H1 (cell line): ENCODE results near the gene UTP20. TPM values are rescaled to one million over a fixed set of nuclear protein-coding genes. Genes with fewer than 3 reads are reported as not detected.

Source experiments
- CTCF ChIA-PET: fragments of 300-600 bp; sonication (Branson Sonifier 250); formaldehyde crosslinking; loops from one replicate; lab custom pipeline; 2021; ENCODE audit not compliant: partially characterized antibody; lab: Charles Lee
- POLR2A ChIA-PET: fragments of 300-600 bp; sonication (Branson Sonifier 250); formaldehyde crosslinking; loops from one replicate; lab custom pipeline; 2021; ENCODE audit warnings: inconsistent platforms; ENCODE audit not compliant: partially characterized antibody; lab: Charles Lee
- DNase-seq, 2 experiments: peaks; one replicate each; pipeline versions ENCODE4 v3.0.0 to v3.0.0-alpha.2; 2010 to 2022; ENCODE audit warnings: low spot score in 2 of 2, low read depth in 1 of 2, mixed read lengths in 1 of 2
- FAIRE-seq: peaks from 2 replicates; lab custom pipeline; 2011; peaks lifted over from hg19 to GRCh38; lab: Jason Lieb, UNC
- H2AFZ ChIP-seq: 2 replicates; pipeline ENCODE4 v1.8.1; 2012; ENCODE audit warnings: low read length, inconsistent platforms
- H2AK5ac ChIP-seq: 2 replicates; pipeline ENCODE4 v1.6.1; 2013; ENCODE audit warnings: low read depth, low read length
- H2BK120ac ChIP-seq: replicated peaks from 2 replicates; pipeline ENCODE3; 2013; ENCODE audit warnings: low read depth, low read length, inconsistent platforms
- H2BK12ac ChIP-seq: 2 replicates; pipeline ENCODE4 v1.6.1; 2013; ENCODE audit warnings: low read depth, low read length
- H2BK15ac ChIP-seq: 2 replicates; pipeline ENCODE4 v1.6.1; 2013; ENCODE audit warnings: low read length
- H2BK20ac ChIP-seq: 2 replicates; pipeline ENCODE4 v1.6.1; 2013; ENCODE audit warnings: low read length
- H2BK5ac ChIP-seq: 2 replicates; pipeline ENCODE4 v1.6.1; 2013; ENCODE audit warnings: low read depth, low read length
- H3K14ac ChIP-seq: 2 replicates; pipeline ENCODE4 v1.6.1; 2013; ENCODE audit warnings: inconsistent platforms; ENCODE audit not compliant: insufficient read length
- H3K18ac ChIP-seq: 2 replicates; pipeline ENCODE4 v1.6.1; 2013; ENCODE audit warnings: low read length; ENCODE audit errors: extremely low read depth
- H3K23ac ChIP-seq: 2 replicates; pipeline ENCODE4 v1.6.1; 2013; ENCODE audit warnings: inconsistent platforms; ENCODE audit not compliant: insufficient read length
- H3K23me2 ChIP-seq: 2 replicates; pipeline ENCODE4 v1.6.1; 2013; ENCODE audit warnings: low read depth, low read length
- H3K27ac ChIP-seq: 2 replicates; pipeline ENCODE4 v1.6.1; 2011; ENCODE audit warnings: low read depth, low read length, inconsistent platforms
- H3K27me3 ChIP-seq, 4 experiments: replicated peaks in 1 of 4; 1 replicate in 1 of 4; 2 replicates in 3 of 4; pipeline versions ENCODE4 v1.6.1 to v1.8.1; 2011 to 2013; ENCODE audit warnings: low read length in 3 of 4, mild to moderate bottlenecking in 3 of 4, inconsistent platforms in 2 of 4, mixed read lengths in 2 of 4, moderate library complexity in 1 of 4; ENCODE audit not compliant: control insufficient read depth in 3 of 4, insufficient read depth in 3 of 4; ENCODE audit errors: extremely low read depth in 1 of 4
- H3K36me3 ChIP-seq, 4 experiments: 2 replicates each; pipeline versions ENCODE4 v1.6.1 to v1.8.1; 2011 to 2013; ENCODE audit warnings: mild to moderate bottlenecking in 4 of 4, low read length in 3 of 4, moderate library complexity in 2 of 4, control low read depth in 1 of 4, inconsistent platforms in 1 of 4; ENCODE audit not compliant: insufficient read depth in 4 of 4, control insufficient read depth in 2 of 4
- H3K4ac ChIP-seq: replicated peaks from 2 replicates; pipeline ENCODE3; 2013; ENCODE audit warnings: low read length, low read depth, mixed read lengths, inconsistent platforms; ENCODE audit not compliant: insufficient read length
- H3K4me1 ChIP-seq, 4 experiments: replicated peaks in 1 of 4; 1 replicate in 1 of 4; 2 replicates in 3 of 4; pipeline versions ENCODE4 v1.6.1 to v1.8.1; 2011 to 2013; ENCODE audit warnings: low read length in 3 of 4, inconsistent platforms in 2 of 4, mixed read lengths in 1 of 4; ENCODE audit not compliant: insufficient read depth in 4 of 4, control insufficient read depth in 3 of 4
- H3K4me2 ChIP-seq, 2 experiments: 2 replicates each; pipeline versions ENCODE4 v1.6.1 to v1.8.1; 2011 to 2013; ENCODE audit warnings: low read depth in 2 of 2, low read length in 2 of 2, control low read depth in 1 of 2, inconsistent platforms in 1 of 2, mild to moderate bottlenecking in 1 of 2; ENCODE audit not compliant: insufficient read depth in 1 of 2
- H3K4me3 ChIP-seq, 4 experiments: fragments of 200-600, 300-600 bp in 1 of 4; sonication (generic), shearing (Covaris generic), sonication (Bioruptor Twin) in 1 of 4; 2 replicates each; pipeline versions ENCODE4 v1.5.1 to v1.8.1; 2011 to 2016; ENCODE audit warnings: low read length in 4 of 4, low read depth in 3 of 4, control low read depth in 2 of 4, inconsistent platforms in 2 of 4, mild to moderate bottlenecking in 2 of 4, mixed read lengths in 1 of 4, moderate library complexity in 1 of 4; ENCODE audit not compliant: insufficient read depth in 2 of 4; ENCODE audit errors: extremely low read depth in 1 of 4
- H3K56ac ChIP-seq: replicated peaks from 2 replicates; pipeline ENCODE3; 2013; ENCODE audit warnings: low read depth, mild to moderate bottlenecking, mixed read lengths, low read length, inconsistent platforms; ENCODE audit not compliant: insufficient read length
- H3K79me1 ChIP-seq: 2 replicates; pipeline ENCODE4 v1.6.1; 2013; ENCODE audit warnings: low read depth, low read length, control low read depth
- H3K79me2 ChIP-seq, 2 experiments: 2 replicates each; pipeline versions ENCODE4 v1.6.1 to v1.8.1; 2012 to 2013; ENCODE audit warnings: low read length in 2 of 2, mild to moderate bottlenecking in 2 of 2, inconsistent platforms in 1 of 2; ENCODE audit not compliant: insufficient read depth in 2 of 2, control insufficient read depth in 1 of 2
- H3K9ac ChIP-seq, 4 experiments: replicated peaks in 1 of 4; 1 replicate in 1 of 4; 2 replicates in 3 of 4; pipeline versions ENCODE4 v1.6.1 to v1.8.1; 2011 to 2013; ENCODE audit warnings: low read depth in 3 of 4, low read length in 3 of 4, control low read depth in 2 of 4, mild to moderate bottlenecking in 2 of 4, moderate library complexity in 2 of 4, inconsistent platforms in 1 of 4; ENCODE audit errors: extremely low read depth in 1 of 4
- H3K9me3 ChIP-seq, 2 experiments: 2 replicates each; pipeline versions ENCODE4 v1.6.1 to v1.8.1; 2012 to 2013; ENCODE audit warnings: mild to moderate bottlenecking in 2 of 2, moderate library complexity in 2 of 2, control low read depth in 1 of 2, inconsistent platforms in 1 of 2, low read depth in 1 of 2, low read length in 1 of 2, mixed read lengths in 1 of 2; ENCODE audit not compliant: insufficient read depth in 2 of 2
- H4K20me1 ChIP-seq, 2 experiments: replicated peaks in 1 of 2; 2 replicates each; pipeline versions ENCODE3 to v1.8.1; 2011 to 2013; ENCODE audit warnings: inconsistent platforms in 2 of 2, low read length in 2 of 2, mild to moderate bottlenecking in 1 of 2; ENCODE audit not compliant: insufficient read depth in 2 of 2, control insufficient read depth in 1 of 2
- H4K5ac ChIP-seq: 2 replicates; pipeline ENCODE4 v1.6.1; 2013; ENCODE audit warnings: low read length, low read depth, mixed read lengths, inconsistent platforms; ENCODE audit not compliant: insufficient read length
- H4K8ac ChIP-seq: 2 replicates; pipeline ENCODE4 v1.8.0; 2013; ENCODE audit warnings: mild to moderate bottlenecking, moderate library complexity, low read length, inconsistent platforms; ENCODE audit not compliant: insufficient read depth; ENCODE audit errors: extremely low read depth
- H4K91ac ChIP-seq: replicated peaks from 2 replicates; pipeline ENCODE3; 2013; ENCODE audit warnings: low read length, mixed read lengths, inconsistent platforms; ENCODE audit not compliant: insufficient read length
- CHD2 ChIP-seq: IDR thresholded peaks from 2 replicates; pipeline ENCODE4 v1.6.1; 2012; ENCODE audit warnings: low read length, improper control_type of control experiment
- CREB1 ChIP-seq: IDR thresholded peaks from 2 replicates; pipeline ENCODE4 v1.6.1; 2012; ENCODE audit warnings: inconsistent platforms
- E2F6 ChIP-seq: IDR thresholded peaks from 2 replicates; pipeline ENCODE4 v1.6.1; 2012; ENCODE audit warnings: inconsistent platforms
- EP300 ChIP-seq, 2 experiments: IDR thresholded peaks; 1 replicate in 1 of 2; 2 replicates in 1 of 2; pipeline ENCODE4 v1.6.1; 2011 to 2012; ENCODE audit warnings: low read depth in 2 of 2, low read length in 2 of 2, mild to moderate bottlenecking in 2 of 2, borderline replicate concordance in 1 of 2, inconsistent platforms in 1 of 2, moderate library complexity in 1 of 2
- HDAC2 ChIP-seq, 2 experiments: fragments of 300-600 bp in 1 of 2; sonication (generic) in 1 of 2; IDR thresholded peaks; 2 replicates each; pipeline ENCODE4 v1.6.1; 2011 to 2012; ENCODE audit warnings: low read depth in 2 of 2, low read length in 2 of 2, mild to moderate bottlenecking in 2 of 2, moderate library complexity in 2 of 2, borderline replicate concordance in 1 of 2, inconsistent platforms in 1 of 2
- MAFK ChIP-seq: IDR thresholded peaks from 2 replicates; pipeline ENCODE4 v1.6.1; 2012; ENCODE audit warnings: low read depth, mild to moderate bottlenecking, improper control_type of control experiment, low read length
- MAX ChIP-seq: IDR thresholded peaks from 2 replicates; pipeline ENCODE4 v1.6.1; 2012; ENCODE audit warnings: inconsistent platforms
- NRF1 ChIP-seq: IDR thresholded peaks from 2 replicates; pipeline ENCODE4 v1.6.1; 2011; ENCODE audit warnings: mild to moderate bottlenecking, low read depth, low read length, improper control_type of control experiment
- RFX5 ChIP-seq: IDR thresholded peaks from 2 replicates; pipeline ENCODE4 v1.6.1; 2011; ENCODE audit warnings: low read depth, low read length, improper control_type of control experiment, borderline replicate concordance
- SP2 ChIP-seq: IDR thresholded peaks from 2 replicates; pipeline ENCODE4 v1.6.1; 2012; ENCODE audit warnings: mild to moderate bottlenecking, low read length, inconsistent platforms
- TAF1 ChIP-seq: IDR thresholded peaks from 2 replicates; pipeline ENCODE4 v1.6.1; 2011; ENCODE audit warnings: mild to moderate bottlenecking, low read depth, low read length
- TCF12 ChIP-seq: IDR thresholded peaks from 2 replicates; pipeline ENCODE4 v1.6.1; 2011; ENCODE audit warnings: low read depth, mild to moderate bottlenecking, low read length
- USF2 ChIP-seq: IDR thresholded peaks from 2 replicates; pipeline ENCODE4 v1.6.1; 2011; ENCODE audit warnings: low read length, improper control_type of control experiment
- WGBS, 2 experiments: shearing (Covaris generic) in 1 of 2; methylation state at CpG; one replicate each; pipeline versions ENCODE4 v1.1.6 to v1.1.7; 2013 to 2015; ENCODE audit warnings: low lambda C conversion rate in 2 of 2, mixed read lengths in 2 of 2, inconsistent platforms in 1 of 2, low coverage in 1 of 2, missing lambda C conversion rate in 1 of 2; ENCODE audit not compliant: insufficient replicate concordance in 2 of 2, insufficient coverage in 1 of 2, insufficient read length in 1 of 2; ENCODE audit errors: extremely low coverage in 1 of 2, missing lambda C conversion rate in 1 of 2; 5-methylcytosine and 5-hydroxymethylcytosine counted together
- polyA plus RNA-seq, 7 experiments: library from polyadenylated mRNA; depleted of rRNA in 3 of 7; stranded (reverse) in 5 of 7; unstranded in 2 of 7; fragments of >200 nt in 5 of 7; fragments of 200-250 nt in 2 of 7; gene quantifications; 1 replicate in 5 of 7; 2 replicates in 1 of 7; 4 replicates in 1 of 7; pipeline versions ENCODE4 v1.2.1 to v1.2.3, GENCODE V29; 2011 to 2013; ENCODE audit warnings: missing spikeins in 2 of 7, mixed read lengths in 2 of 7
- total RNA-seq: library from RNA; stranded (reverse); fragmentation: NEBNext Ultra II Directional; extraction: Animal tissue kit (Norgen Biotek cat#: 25700); gene quantifications from 2 replicates; pipeline ENCODE4 v1.2.1, GENCODE V29; 2021

UTP20 gene
- total and polyA plus RNA-seq, 2 of the 8 experiments (the other 6 are each of a cell fraction or from before 2014, with no cell fraction given) = 8.5 to 48.4 TPM

GRCh38 chr12:101235686-101236085, 44.2 kb upstream of the UTP20 start:
- H3K4me3 ChIP-seq = no peak overlapping the region
- no peaks in the 10 kb centered on the region for H3K27me3 ChIP-seq
- POLR2A ChIA-PET = no interaction called here
- no peak overlapping the region for H4K8ac ChIP-seq
- H3K18ac ChIP-seq = no peak overlapping the region
- H4K5ac ChIP-seq = no peak overlapping the region
- no peak overlapping the region for H2AK5ac ChIP-seq
- H3K79me1 ChIP-seq = no peaks in the 10 kb centered on the region
- no peak overlapping the region for H2BK120ac ChIP-seq
- no peak overlapping the region for H2BK5ac ChIP-seq
- H3K9me3 ChIP-seq = no peaks in the 10 kb centered on the region
- no peak overlapping the region for H3K56ac ChIP-seq
- no peaks in the 10 kb centered on the region for H4K20me1 ChIP-seq
- H4K91ac ChIP-seq = no peak overlapping the region
- no peak for DNase-seq
- H2BK15ac ChIP-seq = no peak overlapping the region
- H3K9ac ChIP-seq = no peak overlapping the region
- no peak overlapping the region for H2BK20ac ChIP-seq
- H3K27ac ChIP-seq = no peak overlapping the region
- no peak overlapping the region for H2AFZ ChIP-seq
- no peak overlapping the region for H3K4ac ChIP-seq
- no peaks in the 10 kb centered on the region for H3K4me1 ChIP-seq
- H2BK12ac ChIP-seq = no peak overlapping the region
- H3K23me2 ChIP-seq = no peaks in the 10 kb centered on the region
- CTCF ChIA-PET = no interaction called here
- 78% methylated on average over 2 of the region's 2 CpGs; no CpG with 5 or more reads in 1 of the 2 experiments for WGBS, 2 experiments
- no peak overlapping the region for H3K14ac ChIP-seq
- no peak overlapping the region for H3K23ac ChIP-seq
- no peak for FAIRE-seq
- H3K79me2 ChIP-seq = no peaks in the 10 kb centered on the region
- H3K36me3 ChIP-seq = no peaks in the 10 kb centered on the region; a peak in 1 of 8 replicates
- H3K4me2 ChIP-seq = no peak overlapping the region
- TF ChIP-seq MAX (no peak), CHD2 (no peak), TCF12 (no peak), CREB1 (no peak), NRF1 (no peak), TAF1 (no peak), HDAC2 (IDR thresholded peaks at IDR 0.05; ENCODE audit: borderline replicate concordance in 1 of 2, low read depth in 2 of 2, low read length in 2 of 2) (no peak), MAFK (no peak), E2F6 (no peak), SP2 (no peak), EP300 (IDR thresholded peaks at IDR 0.05; ENCODE audit: borderline replicate concordance in 1 of 2, low read depth in 2 of 2, low read length in 2 of 2) (no peak), RFX5 (no peak), USF2 (no peak)
